ENCODE measurements around the gene SAA2. TPM values are rescaled to one million over a fixed set of nuclear protein-coding genes. Genes with fewer than 3 reads are reported as not detected.

The SAA2 gene
- total RNA-seq, result over 10,000 TPM in 1 of 2 donors, 1 to 10 TPM in 1; 6.4 to 27,037 TPM
- polyA plus RNA-seq, result over 10,000 TPM; 14,460 to 26,704 TPM

GRCh38 chr11:18248561-18248960, at the start of gene SAA2:
TSS of gene SAA2 (minus strand) at chr11:18248668. CDS start at chr11:18248011, 657 bp downstream.
- Histone ChIP-seq H3K36me3 (ENCODE audit: control insufficient read depth in 4 of 4, insufficient read depth in 3 of 4, low read depth in 1 of 4, low read length in 3 of 4) (no peaks in the 10 kb centered on the region), H3K27me3 (ENCODE audit: control insufficient read depth in 4 of 4, insufficient read depth in 4 of 4, low read length in 3 of 4) (no peaks in the 10 kb centered on the region), H3K27ac (ENCODE audit: low read depth in 1 of 2, low read length in 2 of 2) (no peak within 1 kb of the TSS), H3K4me3 (ENCODE audit: low read depth in 1 of 3, low read length in 3 of 3) (no peak within 1 kb of the TSS), H3K9ac (ENCODE audit: low read depth in 1 of 2, low read length in 2 of 2) (no peak within 1 kb of the TSS), H3K9me3 (ENCODE audit: control insufficient read depth in 4 of 4, low read length in 3 of 4) (no peaks in the 10 kb centered on the region), H3K4me1 (ENCODE audit: control insufficient read depth in 4 of 4, insufficient read depth in 4 of 4, low read length in 3 of 4) (peaks cover 0 to 9% (median 2%) of the 10 kb centered on the region in 4 donors)
- 50% methylated on average over 5 of the region's 5 CpGs for WGBS
- DNase-seq (ENCODE audit: low spot score), result no peak
- TF ChIP-seq MAX (IDR thresholded peaks at IDR 0.05) (peak; percentile 46), EGR1 (IDR thresholded peaks at IDR 0.05; ENCODE audit: low read depth in 2 of 2) (no peak), FOXA1 (IDR thresholded peaks at IDR 0.05) (no peak), TAF1 (conservative IDR thresholded peaks at IDR 0.05) (no peak), HNF4G (IDR thresholded peaks at IDR 0.05) (no peak), CTCF (IDR thresholded peaks at IDR 0.05; ENCODE audit: low read depth, low read length, missing input control) (no peak), SP1 (IDR thresholded peaks at IDR 0.05) (peak; percentile 42), HNF4A (conservative IDR thresholded peaks at IDR 0.05) (peak; percentile 53 to 61), RXRA (IDR thresholded peaks at IDR 0.05) (peak; percentile 71 to 77), JUND (IDR thresholded peaks at IDR 0.05) (peak in 1 of 2 donors; percentile 55), YY1 (IDR thresholded peaks at IDR 0.05) (peak; percentile 41), FOXA2 (IDR thresholded peaks at IDR 0.05) (no peak), ZBTB33 (IDR thresholded peaks at IDR 0.05) (no peak)

- Histone ChIP-seq H3K9me3 (ENCODE audit: control insufficient read depth in 4 of 4, low read length in 3 of 4) (no peaks in the 10 kb centered on the region), H3K4me1 (ENCODE audit: control insufficient read depth in 4 of 4, insufficient read depth in 4 of 4, low read length in 3 of 4) (no peaks in the 10 kb centered on the region), H3K27me3 (ENCODE audit: control insufficient read depth in 4 of 4, insufficient read depth in 4 of 4, low read length in 3 of 4) (no peaks in the 10 kb centered on the region), H3K4me3 (ENCODE audit: low read depth in 1 of 3, low read length in 3 of 3) (no peak overlapping the region), H3K36me3 (ENCODE audit: control insufficient read depth in 4 of 4, insufficient read depth in 3 of 4, low read depth in 1 of 4, low read length in 3 of 4) (peaks cover 24 to 74% (median 71%) of the 10 kb centered on the region in 4 donors), H3K9ac (ENCODE audit: low read depth in 1 of 2, low read length in 2 of 2) (no peak overlapping the region), H3K27ac (ENCODE audit: low read depth in 1 of 2, low read length in 2 of 2) (no peak overlapping the region)
- DNase-seq (ENCODE audit: low spot score), result no peak
- TF ChIP-seq RXRA (IDR thresholded peaks at IDR 0.05) (no peak), HNF4G (IDR thresholded peaks at IDR 0.05) (no peak), EGR1 (IDR thresholded peaks at IDR 0.05; ENCODE audit: low read depth in 2 of 2) (no peak), NR2F2 (IDR thresholded peaks at IDR 0.05) (no peak), YY1 (IDR thresholded peaks at IDR 0.05) (no peak), SP1 (IDR thresholded peaks at IDR 0.05) (no peak), FOXA2 (IDR thresholded peaks at IDR 0.05) (no peak), HNF4A (conservative IDR thresholded peaks at IDR 0.05) (no peak), ATF3 (IDR thresholded peaks at IDR 0.05) (no peak), CTCF (IDR thresholded peaks at IDR 0.05; ENCODE audit: low read depth, low read length, missing input control) (no peak), JUND (IDR thresholded peaks at IDR 0.05) (no peak), RAD21 (IDR thresholded peaks at IDR 0.05) (no peak)
- 93% methylated on average over 2 of the region's 2 CpGs for WGBS
Observed at GRCh38 chr11:18295316-18295715, 46.8 kb upstream of the SAA2 start.

All from liver (tissue), 9 donors.